Left cardiac atrium (tissue), 2 donors: ENCODE measurements around the gene CCNF. TPM values are rescaled to one million over a fixed set of nuclear protein-coding genes. Genes with fewer than 3 reads are reported as not detected.

ENCODE experiments used
- microRNA-seq, 2 donors: library from miRNA; unstranded; fragments of <30 nt; microRNA quantifications; one replicate each; pipeline ENCODE4 v1.2.0, GENCODE V29; 2020
- total RNA-seq, 2 donors: library from RNA; stranded (reverse); fragmentation: NEBNext Ultra II Directional; extraction: Animal tissue kit (Norgen Biotek cat#: 25700); gene quantifications; one replicate each; pipeline ENCODE4 v1.2.1, GENCODE V29; 2021
- donor health status: DM: no; HTN: yes; CAD: no; lungs with severe emphysema.
- donor health status: DM: yes; HTN: yes; CAD: no.

Gene CCNF
- total RNA-seq, 2 donors from 2014 or later = 1.6 to 2.1 TPM

Small RNA genes within 50 kb of the gene (microRNA-seq; reads per million reads assigned to microRNA genes)
- gene MIR6767 = 0 reads per million in 2 donors
- 0 reads per million in 2 donors for gene MIR6768

Other genes starting within 250 kb of the CCNF start
- 1 to 10 TPM; 5.9 to 6.1 TPM for gene CASKIN1, start 232.8 kb upstream of the CCNF start, total RNA-seq
- 10 to 100 TPM; 24.9 to 26.9 TPM for gene MLST8, start 224.0 kb upstream of the CCNF start, total RNA-seq
- 1 to 10 TPM; 5.7 to 5.9 TPM for gene BRICD5, start 218.6 kb upstream of the CCNF start, total RNA-seq
- gene PGP, start 214.6 kb upstream of the CCNF start, total RNA-seq = 10 to 100 TPM; 21.1 to 24.6 TPM
- 10 to 100 TPM; 11.9 to 15.0 TPM for gene E4F1, start 205.9 kb upstream of the CCNF start, total RNA-seq
- under 1 TPM; 0.29 to 0.65 TPM for gene DNASE1L2, start 193.0 kb upstream of the CCNF start, total RNA-seq
- 100 to 1,000 TPM; 124 to 128 TPM for gene ECI1, start 177.9 kb upstream of the CCNF start, total RNA-seq
- gene RNPS1, start 161.3 kb upstream of the CCNF start, total RNA-seq = 100 to 1,000 TPM in 1 of 2 donors, 10 to 100 TPM in 1; 98.8 to 120 TPM
- 10 to 100 TPM in 1 of 2 donors, 1 to 10 TPM in 1; 9.6 to 12.4 TPM for gene ABCA3, start 88.7 kb upstream of the CCNF start, total RNA-seq
- gene TEDC2, start 30.7 kb downstream of the CCNF start, total RNA-seq = 1 to 10 TPM in 1 of 2 donors, under 1 TPM in 1; 0.47 to 2.8 TPM
- under 1 TPM; 0.39 to 0.65 TPM for gene NTN3, start 41.9 kb downstream of the CCNF start, total RNA-seq
- 10 to 100 TPM in 1 of 2 donors, 1 to 10 TPM in 1; 9.8 to 15.1 TPM for gene TBC1D24, start 45.7 kb downstream of the CCNF start, total RNA-seq
- 100 to 1,000 TPM; 162 to 197 TPM for gene ATP6V0C, start 84.5 kb downstream of the CCNF start, total RNA-seq
- 10 to 100 TPM; 15.8 to 21.8 TPM for gene AMDHD2, start 90.9 kb downstream of the CCNF start, total RNA-seq
- not detected for gene CEMP1, start 102.0 kb downstream of the CCNF start, total RNA-seq
- gene PDPK1, start 108.6 kb downstream of the CCNF start, total RNA-seq = 10 to 100 TPM; 32.6 to 39.4 TPM